Measurements from ENCODE around the gene PHLDA3. TPM values are rescaled to one million over a fixed set of nuclear protein-coding genes. Genes with fewer than 3 reads are reported as not detected.

Gene PHLDA3
- total RNA-seq, 1 donor from 2014 or later, result 21.1 TPM

DNA sequence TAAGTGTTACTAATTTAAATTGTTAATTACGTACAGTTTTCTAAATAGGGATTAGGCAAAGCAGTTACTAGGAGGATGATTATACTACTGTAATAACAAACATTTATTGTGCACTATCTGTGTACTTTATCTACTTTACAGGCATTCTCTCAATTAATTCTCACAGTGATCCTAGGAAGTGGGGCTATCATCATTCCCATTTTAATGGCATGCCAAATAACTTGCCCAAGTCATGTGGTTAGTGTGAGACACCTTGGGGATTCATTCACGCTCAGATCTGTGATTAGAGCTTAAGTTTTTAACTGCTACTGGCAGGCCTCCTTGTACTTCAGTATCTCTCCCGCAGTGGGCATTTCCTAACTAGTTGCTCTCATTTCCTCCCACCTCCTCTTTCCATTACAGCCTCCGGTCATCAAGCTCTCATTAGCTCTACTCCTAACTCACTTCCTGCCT lies 11.5 kb downstream of the PHLDA3 start:
- intact Hi-C loops (cut with micrococcal nuclease), result no loop called here
- no peak overlapping the region for H3K4me3 ChIP-seq
- H3K36me3 ChIP-seq, result no peaks in the 10 kb centered on the region
- no peak for DNase-seq
- H3K9me3 ChIP-seq (replicated peaks), result no peaks in the 10 kb centered on the region
- H3K27ac ChIP-seq (replicated peaks), result peak overlapping the region; percentile 73
- H3K4me1 ChIP-seq, result peaks cover 57% of the 10 kb centered on the region
- H3K27me3 ChIP-seq (ENCODE audit: low read depth), result no peaks in the 10 kb centered on the region
- TF ChIP-seq, protein P1, sequence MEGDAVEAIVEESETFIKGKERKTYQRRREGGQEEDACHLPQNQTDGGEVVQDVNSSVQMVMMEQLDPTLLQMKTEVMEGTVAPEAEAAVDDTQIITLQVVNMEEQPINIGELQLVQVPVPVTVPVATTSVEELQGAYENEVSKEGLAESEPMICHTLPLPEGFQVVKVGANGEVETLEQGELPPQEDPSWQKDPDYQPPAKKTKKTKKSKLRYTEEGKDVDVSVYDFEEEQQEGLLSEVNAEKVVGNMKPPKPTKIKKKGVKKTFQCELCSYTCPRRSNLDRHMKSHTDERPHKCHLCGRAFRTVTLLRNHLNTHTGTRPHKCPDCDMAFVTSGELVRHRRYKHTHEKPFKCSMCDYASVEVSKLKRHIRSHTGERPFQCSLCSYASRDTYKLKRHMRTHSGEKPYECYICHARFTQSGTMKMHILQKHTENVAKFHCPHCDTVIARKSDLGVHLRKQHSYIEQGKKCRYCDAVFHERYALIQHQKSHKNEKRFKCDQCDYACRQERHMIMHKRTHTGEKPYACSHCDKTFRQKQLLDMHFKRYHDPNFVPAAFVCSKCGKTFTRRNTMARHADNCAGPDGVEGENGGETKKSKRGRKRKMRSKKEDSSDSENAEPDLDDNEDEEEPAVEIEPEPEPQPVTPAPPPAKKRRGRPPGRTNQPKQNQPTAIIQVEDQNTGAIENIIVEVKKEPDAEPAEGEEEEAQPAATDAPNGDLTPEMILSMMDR (IDR thresholded peaks at IDR 0.05; ENCODE audit: borderline replicate concordance), result no peak

DNA sequence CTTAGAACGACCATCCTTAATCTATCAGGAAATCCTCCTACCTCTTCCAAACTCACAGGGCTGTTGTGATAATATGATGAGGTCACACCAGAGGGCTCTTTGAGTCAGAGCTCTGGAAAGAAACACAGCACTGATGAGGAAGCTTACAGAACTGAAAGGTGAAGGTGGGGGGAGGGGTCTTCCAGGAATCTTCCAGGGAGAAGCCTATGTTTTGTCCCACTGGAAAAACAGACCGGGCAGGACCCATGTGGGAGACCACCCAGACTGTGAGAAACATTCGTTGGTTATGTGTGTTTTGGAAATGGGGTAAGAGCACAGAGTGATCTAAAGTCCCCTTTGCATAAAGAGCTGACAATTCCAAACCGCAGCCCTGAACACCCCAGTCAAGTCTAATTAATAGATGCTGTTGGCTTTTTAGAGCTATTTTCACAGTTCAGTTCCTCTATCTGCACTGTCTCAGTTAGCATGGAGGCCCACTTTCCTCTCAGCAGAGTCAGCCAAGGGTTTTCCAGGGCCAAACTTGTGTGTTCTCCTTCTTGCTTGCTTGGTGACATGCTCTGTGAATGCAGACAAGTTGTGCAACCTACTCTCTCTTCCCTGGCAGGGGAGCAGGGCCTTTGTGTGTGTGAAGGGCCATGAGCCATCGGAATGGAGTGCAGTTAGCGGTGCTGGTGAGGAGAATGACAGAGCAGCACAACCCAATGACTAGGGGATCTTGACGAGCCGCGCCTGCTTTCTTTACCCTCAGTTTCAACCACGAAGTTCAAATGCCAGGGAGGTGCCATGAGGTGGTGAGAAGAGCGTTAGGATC lies 12.3 kb downstream of the PHLDA3 start:
- Histone ChIP-seq H3K9me3 (replicated peaks) (no peaks in the 10 kb centered on the region), H3K4me1 (peaks cover 50% of the 10 kb centered on the region), H3K4me3 (no peak overlapping the region), H3K27me3 (ENCODE audit: low read depth) (no peaks in the 10 kb centered on the region), H3K27ac (replicated peaks) (peak overlapping the region; percentile 73), H3K36me3 (no peaks in the 10 kb centered on the region)
- TF ChIP-seq, protein P1 (IDR thresholded peaks at IDR 0.05; ENCODE audit: borderline replicate concordance), result no peak
- DNase-seq, result peak; percentile 63
- intact Hi-C loops (cut with micrococcal nuclease), result no loop called here

DNA sequence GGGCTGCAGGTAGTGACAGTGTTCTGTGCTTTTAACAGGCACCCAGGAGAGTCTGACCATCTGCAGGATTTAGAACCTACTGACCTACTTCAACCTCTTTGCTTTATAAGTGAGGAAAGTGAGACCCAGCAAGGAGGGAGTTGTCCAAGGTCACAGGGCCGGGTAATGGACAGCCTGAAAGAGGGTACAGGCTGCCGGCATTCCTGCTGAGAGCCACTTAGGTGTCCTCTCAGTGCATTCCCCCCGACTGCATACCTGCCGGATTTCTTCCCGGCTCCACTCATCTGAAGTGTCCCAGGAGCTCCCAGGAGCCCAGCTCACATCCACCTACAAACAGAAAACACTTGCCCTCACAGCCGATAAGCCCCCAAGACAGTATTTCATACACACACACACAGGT lies 13.9 kb downstream of the PHLDA3 start:
- no peaks in the 10 kb centered on the region for H3K36me3 ChIP-seq
- no peaks in the 10 kb centered on the region for H3K9me3 ChIP-seq (replicated peaks)
- H3K4me1 ChIP-seq, result peaks cover 49% of the 10 kb centered on the region
- H3K4me3 ChIP-seq, result no peak overlapping the region
- DNase-seq, result no peak
- H3K27me3 ChIP-seq (ENCODE audit: low read depth), result no peaks in the 10 kb centered on the region
- H3K27ac ChIP-seq (replicated peaks), result peak overlapping the region; percentile 73
- intact Hi-C loops (cut with micrococcal nuclease), result no loop called here
- TF ChIP-seq, protein P1 (IDR thresholded peaks at IDR 0.05; ENCODE audit: borderline replicate concordance), result no peak

DNA sequence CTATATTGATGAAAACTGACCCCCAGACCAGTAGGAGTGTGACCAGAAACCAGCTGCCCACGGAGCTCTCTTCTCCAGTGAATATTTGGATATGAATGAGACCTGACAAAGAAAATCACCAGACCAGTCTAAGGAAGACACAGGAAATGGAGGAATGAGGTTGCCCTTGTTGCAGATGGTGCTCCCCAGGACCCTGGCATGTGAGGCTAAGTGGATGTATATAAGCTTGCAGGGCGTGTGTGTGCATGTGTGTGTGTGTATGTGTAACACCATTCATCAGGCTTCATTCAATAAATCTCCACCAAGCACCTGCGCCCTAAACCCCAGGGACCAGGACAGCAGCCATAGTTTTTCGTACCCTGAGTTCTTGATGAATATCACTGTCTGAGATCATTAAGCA lies 14.4 kb downstream of the PHLDA3 start:
- TF ChIP-seq, protein P1 (IDR thresholded peaks at IDR 0.05; ENCODE audit: borderline replicate concordance), result no peak
- peaks cover 51% of the 10 kb centered on the region for H3K4me1 ChIP-seq
- no peaks in the 10 kb centered on the region for H3K36me3 ChIP-seq
- no peak overlapping the region for H3K27ac ChIP-seq (replicated peaks)
- no peak overlapping the region for H3K4me3 ChIP-seq
- no peaks in the 10 kb centered on the region for H3K9me3 ChIP-seq (replicated peaks)
- intact Hi-C loops (cut with micrococcal nuclease), result no loop called here
- no peaks in the 10 kb centered on the region for H3K27me3 ChIP-seq (ENCODE audit: low read depth)
- no peak for DNase-seq

DNA sequence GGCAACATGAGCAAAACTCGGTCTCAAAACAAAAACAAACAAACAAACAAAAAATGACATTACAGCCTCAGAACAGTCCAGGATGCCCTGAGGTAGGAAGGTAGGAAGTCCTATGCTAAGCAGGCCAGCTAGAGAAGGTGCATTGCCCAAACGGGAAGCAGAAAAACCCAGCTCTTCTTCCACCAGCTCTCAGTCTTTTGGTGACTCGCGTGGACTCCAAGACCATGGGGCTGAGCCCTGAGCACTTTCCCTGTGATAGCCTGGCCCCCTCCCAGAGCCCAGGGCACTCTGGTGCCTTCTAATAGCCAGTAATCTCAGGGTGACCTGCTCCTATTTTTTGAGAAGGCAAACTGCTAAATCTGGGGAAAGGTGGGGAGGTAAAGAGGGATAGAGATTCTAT lies 16.1 kb downstream of the PHLDA3 start:
- DNase-seq, result no peak
- Histone ChIP-seq H3K9me3 (replicated peaks) (no peaks in the 10 kb centered on the region), H3K27me3 (ENCODE audit: low read depth) (no peaks in the 10 kb centered on the region), H3K4me1 (peaks cover 68% of the 10 kb centered on the region), H3K27ac (replicated peaks) (no peak overlapping the region), H3K4me3 (no peak overlapping the region), H3K36me3 (no peaks in the 10 kb centered on the region)
- intact Hi-C loops (cut with micrococcal nuclease), result no loop called here
- TF ChIP-seq, protein P1 (IDR thresholded peaks at IDR 0.05; ENCODE audit: borderline replicate concordance), result no peak
